AG09319 (cell line): ENCODE results near the gene PRKAG3.
"Not testable (repeated sequence)": the region's sequence is repeated elsewhere in the genome, so short reads cannot be mapped to it uniquely, and the experiment has no call there.

Experiments used
- DNase-seq: peaks from one replicate; pipeline ENCODE4 v3.0.0-alpha.2; 2010; ENCODE audit warnings: low read depth; ENCODE audit errors: extremely low read depth
- CTCF ChIP-seq: IDR thresholded peaks from 2 replicates; pipeline ENCODE4 v1.5.1; 2011; ENCODE audit warnings: low read depth, mild to moderate bottlenecking, inconsistent platforms, low read length, moderate library complexity

PRKAG3 gene

GRCh38 chr2:218780851-218781690 is 50.5 kb downstream of the PRKAG3 start:
- DNase-seq: no peak
- no peak for TF ChIP-seq CTCF

- TF ChIP-seq CTCF: no peak
- DNase-seq: no peak
These were observed 51.6 kb downstream of the PRKAG3 start for GRCh38 chr2:218780046-218780445.

DNA sequence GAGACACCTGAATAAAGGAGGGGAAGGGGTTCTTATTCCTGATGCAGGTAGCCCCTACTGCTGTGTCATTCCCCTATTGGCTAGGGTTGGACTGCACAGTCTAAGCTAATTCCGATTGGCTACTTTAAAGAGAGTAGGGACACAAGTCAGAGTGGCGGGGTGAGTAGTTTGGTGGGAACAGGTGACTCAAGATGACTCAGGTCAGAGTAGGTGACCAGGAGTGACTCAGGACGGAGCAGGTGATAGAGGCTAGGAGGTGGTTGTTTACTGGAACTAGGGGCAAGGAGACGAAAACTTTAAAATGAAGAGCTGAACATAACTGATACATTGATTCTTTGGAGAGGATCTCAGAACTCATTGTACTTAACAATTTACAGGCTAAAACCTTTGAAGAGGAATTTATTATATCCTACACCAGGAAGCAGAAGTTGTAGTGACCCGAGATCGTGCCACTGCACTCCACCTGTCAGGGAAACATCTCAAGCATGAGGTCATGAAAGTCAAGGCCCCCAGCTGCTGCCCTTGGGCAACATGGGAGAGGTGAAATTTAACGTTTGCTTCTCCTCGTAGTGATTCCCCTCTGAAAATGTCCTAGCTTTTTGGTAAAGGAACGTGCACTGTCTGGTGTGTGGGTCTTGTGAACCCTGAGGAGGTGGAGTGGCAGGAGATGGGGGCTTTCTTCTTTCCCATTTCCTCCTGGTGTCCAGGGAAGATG is 54.2 kb downstream of the PRKAG3 start:
- TF ChIP-seq CTCF: no peak
- no peak for DNase-seq

- DNase-seq: no peak
- TF ChIP-seq CTCF: no peak
These were observed 55.1 kb downstream of the PRKAG3 start for GRCh38 chr2:218776488-218776887.

GRCh38 chr2:218773881-218774280 is 57.7 kb downstream of the PRKAG3 start:
- no peak for DNase-seq
- no peak for TF ChIP-seq CTCF

DNA sequence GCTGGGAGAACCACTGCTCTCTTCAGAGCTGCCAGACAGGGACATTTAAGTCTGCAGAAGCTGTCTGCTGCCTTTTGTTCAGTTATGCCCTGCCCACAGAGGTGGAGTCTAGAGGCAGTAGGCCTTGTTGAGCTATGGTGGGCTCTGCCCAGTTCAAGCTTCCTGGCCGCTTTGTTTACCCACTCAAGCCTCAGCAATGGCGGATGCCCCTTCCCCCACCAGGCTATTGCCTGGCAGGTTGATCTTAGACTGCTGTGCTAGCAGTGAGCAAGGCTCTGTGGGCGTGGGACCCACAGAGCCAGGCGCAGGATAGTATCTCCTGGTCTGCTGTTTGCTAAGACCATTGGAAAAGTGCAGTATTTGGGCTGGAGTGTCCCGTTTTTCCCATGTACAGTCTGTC is 58.8 kb downstream of the PRKAG3 start:
- DNase-seq: not testable (repeated sequence)
